Peyer's patch (tissue), 4 donors: ENCODE measurements around the gene UPK3A.

Experiments
- POLR2A ChIP-seq, 2 donors: fragments of 450-650 bp; IDR thresholded peaks; one replicate each; pipeline ENCODE4 v1.5.1; 2017; ENCODE audit warnings: antibody characterized with exemption in 2 of 2, mild to moderate bottlenecking in 2 of 2, moderate library complexity in 2 of 2
- TF ChIP-seq, protein P1 (sequence below), 6 experiments: fragments of 450-650 bp in 4 of 6; fragments of 200-600 bp in 2 of 6; sonication (generic) in 1 of 6; IDR thresholded peaks; one replicate each; pipeline ENCODE4 v1.5.1; 2017 to 2019; ENCODE audit warnings: antibody characterized with exemption in 6 of 6, mild to moderate bottlenecking in 3 of 6, moderate library complexity in 1 of 6

- TF ChIP-seq, protein P1, sequence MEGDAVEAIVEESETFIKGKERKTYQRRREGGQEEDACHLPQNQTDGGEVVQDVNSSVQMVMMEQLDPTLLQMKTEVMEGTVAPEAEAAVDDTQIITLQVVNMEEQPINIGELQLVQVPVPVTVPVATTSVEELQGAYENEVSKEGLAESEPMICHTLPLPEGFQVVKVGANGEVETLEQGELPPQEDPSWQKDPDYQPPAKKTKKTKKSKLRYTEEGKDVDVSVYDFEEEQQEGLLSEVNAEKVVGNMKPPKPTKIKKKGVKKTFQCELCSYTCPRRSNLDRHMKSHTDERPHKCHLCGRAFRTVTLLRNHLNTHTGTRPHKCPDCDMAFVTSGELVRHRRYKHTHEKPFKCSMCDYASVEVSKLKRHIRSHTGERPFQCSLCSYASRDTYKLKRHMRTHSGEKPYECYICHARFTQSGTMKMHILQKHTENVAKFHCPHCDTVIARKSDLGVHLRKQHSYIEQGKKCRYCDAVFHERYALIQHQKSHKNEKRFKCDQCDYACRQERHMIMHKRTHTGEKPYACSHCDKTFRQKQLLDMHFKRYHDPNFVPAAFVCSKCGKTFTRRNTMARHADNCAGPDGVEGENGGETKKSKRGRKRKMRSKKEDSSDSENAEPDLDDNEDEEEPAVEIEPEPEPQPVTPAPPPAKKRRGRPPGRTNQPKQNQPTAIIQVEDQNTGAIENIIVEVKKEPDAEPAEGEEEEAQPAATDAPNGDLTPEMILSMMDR (IDR thresholded peaks at IDR 0.05), result no peak
- TF ChIP-seq POLR2A (IDR thresholded peaks at IDR 0.05), result no peak
Observed at GRCh38 chr22:45286854-45287551, 2.3 kb downstream of the UPK3A start.
